ENCODE measurements around the gene MCOLN2.

The MCOLN2 gene

DNA sequence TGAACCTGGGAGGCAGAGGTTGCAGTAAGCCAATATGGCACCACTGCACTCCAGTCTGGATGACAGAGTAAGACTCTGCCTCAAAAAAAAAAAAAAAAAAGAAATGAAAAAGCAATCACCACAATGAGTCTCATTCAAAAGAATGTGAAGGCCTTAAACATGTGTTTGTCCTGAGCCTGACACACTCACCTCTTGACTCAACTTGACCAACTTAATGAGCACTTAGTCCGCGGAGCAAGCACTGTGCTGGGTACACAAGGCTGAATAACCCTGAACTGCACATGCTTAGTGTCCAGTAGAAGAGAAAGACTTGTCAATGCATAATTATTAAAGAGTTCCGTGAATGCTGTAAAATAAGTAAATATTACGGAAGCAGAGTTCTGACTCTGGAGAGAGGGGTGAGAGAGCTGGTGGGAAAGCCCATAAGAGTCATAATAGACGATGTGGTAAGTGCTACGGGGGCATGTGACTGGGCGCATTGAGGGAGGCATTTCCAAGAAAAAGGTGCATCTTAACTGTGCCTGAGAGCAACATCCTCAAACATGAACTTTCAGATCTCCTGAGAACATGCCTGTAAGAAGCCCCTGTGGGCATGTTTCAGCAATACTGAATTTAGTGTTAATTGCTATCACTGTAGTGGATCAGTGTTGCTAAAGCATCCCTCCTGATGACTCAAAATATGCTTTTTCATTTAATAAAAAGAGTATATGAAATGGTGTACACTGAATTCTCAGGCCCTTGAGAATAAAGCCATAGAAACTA lies 27.2 kb downstream of the MCOLN2 start:
- in situ Hi-C loops (cut with MboI; ENCODE audit: low sequenced_read_pairs), result no loop called here
- no peaks in the 10 kb centered on the region for H3K9me3 ChIP-seq

DNA sequence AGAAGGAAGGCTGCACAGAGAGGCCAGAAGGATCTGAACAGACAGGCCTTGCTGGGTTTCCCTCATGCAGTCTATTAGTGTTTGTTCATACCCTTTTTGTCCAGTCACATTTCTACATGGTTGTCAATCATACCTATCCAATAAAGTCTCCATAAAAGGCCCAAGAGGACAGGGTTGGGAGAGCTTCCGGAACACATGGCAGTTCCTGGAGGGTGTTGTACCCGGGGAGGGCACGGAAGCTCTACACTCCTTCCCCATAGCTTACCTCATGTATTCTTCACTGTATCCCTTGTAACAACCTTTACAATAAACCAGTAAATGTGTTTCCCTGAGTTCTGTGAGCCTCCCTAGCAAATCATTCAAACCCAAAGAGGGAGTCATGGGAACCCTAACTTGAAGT lies 28.0 kb downstream of the MCOLN2 start:
- Histone ChIP-seq H3K36me3 (replicated peaks) (no peaks in the 10 kb centered on the region; the same call in none of the 2 replicates), H3K4me3 (no peak overlapping the region), H3K4me1 (no peaks in the 10 kb centered on the region), H3K27me3 (ENCODE audit: low read depth) (no peaks in the 10 kb centered on the region), H3K9me3 (no peaks in the 10 kb centered on the region)
- in situ Hi-C loops (cut with MboI; ENCODE audit: low sequenced_read_pairs), result no loop called here
- DNase-seq (ENCODE audit: low spot score in 2 of 2), result no peak

More for the DNA sequence above, 27.2 kb downstream of the MCOLN2 start:
- Histone ChIP-seq H3K4me1 (no peaks in the 10 kb centered on the region), H3K36me3 (replicated peaks) (no peaks in the 10 kb centered on the region; the same call in none of the 2 replicates), H3K27me3 (ENCODE audit: low read depth) (no peaks in the 10 kb centered on the region), H3K4me3 (no peak overlapping the region)
- DNase-seq (ENCODE audit: low spot score in 2 of 2), result no peak

DNA sequence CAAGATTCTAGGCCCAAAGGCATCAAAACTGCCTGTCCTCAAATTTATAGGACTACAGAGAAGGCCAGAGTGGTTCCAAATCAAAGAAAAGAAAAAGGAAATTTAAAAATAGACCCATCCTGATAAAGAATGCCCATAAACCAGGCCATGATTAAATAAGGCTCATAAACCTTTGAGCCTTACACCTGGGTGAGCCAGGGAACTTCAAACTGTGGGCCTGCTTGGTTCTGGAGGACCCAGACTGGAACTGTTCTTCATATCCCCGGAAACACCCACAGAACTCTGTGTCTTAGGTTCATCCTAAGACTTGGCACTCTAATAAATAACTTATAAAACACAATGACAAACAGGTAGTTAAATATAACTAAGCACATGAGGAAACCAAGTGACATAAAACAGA lies 28.8 kb downstream of the MCOLN2 start:
- Histone ChIP-seq H3K9me3 (no peaks in the 10 kb centered on the region), H3K36me3 (replicated peaks) (no peaks in the 10 kb centered on the region; the same call in none of the 2 replicates), H3K4me1 (no peaks in the 10 kb centered on the region), H3K27me3 (ENCODE audit: low read depth) (no peaks in the 10 kb centered on the region), H3K4me3 (no peak overlapping the region)
- in situ Hi-C loops (cut with MboI; ENCODE audit: low sequenced_read_pairs), result no loop called here
- no peak for DNase-seq (ENCODE audit: low spot score in 2 of 2)

DNA sequence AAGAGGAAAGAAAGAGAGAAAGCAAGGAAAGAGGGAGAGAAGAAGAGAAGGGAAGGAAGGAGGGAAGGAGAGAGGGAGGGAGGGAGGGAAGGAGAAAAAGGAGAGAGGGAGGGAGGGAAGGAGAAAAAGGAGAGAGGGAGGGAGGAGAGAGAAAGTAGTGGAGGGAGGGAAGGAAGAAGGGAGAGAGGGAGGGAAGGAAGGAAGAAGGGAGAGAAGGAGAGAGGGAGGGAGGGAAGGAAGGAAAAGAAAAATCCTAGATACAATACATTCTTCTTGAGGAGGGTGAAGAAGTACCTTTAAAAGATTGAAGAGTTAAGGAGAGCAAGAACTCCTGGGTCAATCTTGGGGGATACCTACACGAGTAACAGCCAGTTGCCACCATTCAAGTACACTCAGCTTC lies 29.2 kb downstream of the MCOLN2 start:
- no peak for DNase-seq (ENCODE audit: low spot score in 2 of 2)
- Histone ChIP-seq H3K9me3 (no peaks in the 10 kb centered on the region), H3K4me3 (no peak overlapping the region), H3K27me3 (ENCODE audit: low read depth) (no peaks in the 10 kb centered on the region), H3K4me1 (no peaks in the 10 kb centered on the region), H3K36me3 (replicated peaks) (no peaks in the 10 kb centered on the region; the same call in none of the 2 replicates)
- in situ Hi-C loops (cut with MboI; ENCODE audit: low sequenced_read_pairs), result no loop called here

DNA sequence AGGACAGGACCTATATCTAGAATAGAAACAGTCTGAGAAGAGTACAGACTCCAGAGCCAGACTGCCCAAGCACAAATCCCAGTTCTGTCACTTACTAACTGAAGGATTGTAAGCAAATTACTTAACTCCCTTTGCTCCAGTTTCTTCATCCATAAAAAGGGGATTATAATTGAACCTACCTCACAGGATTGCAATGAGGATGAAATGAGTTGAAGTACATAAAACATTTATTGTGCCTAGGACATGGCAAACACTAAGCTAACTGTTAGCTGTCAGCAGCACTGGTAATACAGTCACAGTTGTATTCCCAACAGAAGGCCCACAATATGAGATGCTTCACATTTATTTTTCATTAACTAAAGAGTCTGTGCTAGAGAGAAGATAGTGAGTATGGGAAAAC lies 33.9 kb downstream of the MCOLN2 start:
- no peaks in the 10 kb centered on the region; the same call in 1 of the 2 replicates for H3K36me3 ChIP-seq (replicated peaks)
- no peak for DNase-seq (ENCODE audit: low spot score in 2 of 2)
- in situ Hi-C loops (cut with MboI; ENCODE audit: low sequenced_read_pairs), result no loop called here
- H3K4me1 ChIP-seq, result no peaks in the 10 kb centered on the region
- no peaks in the 10 kb centered on the region for H3K9me3 ChIP-seq
- H3K27me3 ChIP-seq (ENCODE audit: low read depth), result no peaks in the 10 kb centered on the region
- H3K4me3 ChIP-seq, result no peak overlapping the region

DNA sequence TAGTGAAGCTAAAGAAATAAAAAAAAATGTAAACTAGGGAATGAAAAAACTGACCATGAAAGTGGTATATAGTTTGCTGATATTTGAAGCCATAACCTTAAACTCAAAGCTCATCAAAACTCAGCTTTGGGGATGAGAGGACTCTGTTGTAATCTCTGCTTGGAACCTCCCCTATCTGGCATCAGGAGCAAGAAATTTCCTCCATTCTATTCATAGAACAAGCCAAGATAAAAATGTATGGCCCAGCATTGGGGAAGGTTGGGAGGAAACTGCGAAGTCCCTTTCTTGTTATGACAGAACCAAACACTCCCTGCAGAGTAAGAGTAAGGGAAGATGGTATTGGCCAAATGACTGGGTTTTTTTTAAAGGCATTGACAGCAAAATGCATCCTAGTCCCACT lies 35.6 kb downstream of the MCOLN2 start:
- in situ Hi-C loops (cut with MboI; ENCODE audit: low sequenced_read_pairs), result no loop called here
- Histone ChIP-seq H3K4me1 (no peaks in the 10 kb centered on the region), H3K27me3 (ENCODE audit: low read depth) (no peaks in the 10 kb centered on the region), H3K9me3 (no peaks in the 10 kb centered on the region), H3K4me3 (no peak overlapping the region), H3K36me3 (replicated peaks) (no peaks in the 10 kb centered on the region; the same call in 1 of the 2 replicates)
- no peak for DNase-seq (ENCODE audit: low spot score in 2 of 2)

GRCh38 chr1:84960371-84960770 lies 36.5 kb downstream of the MCOLN2 start:
- Histone ChIP-seq H3K36me3 (replicated peaks) (no peaks in the 10 kb centered on the region; the same call in 1 of the 2 replicates), H3K4me1 (no peaks in the 10 kb centered on the region), H3K27me3 (ENCODE audit: low read depth) (no peaks in the 10 kb centered on the region), H3K4me3 (no peak overlapping the region), H3K9me3 (no peaks in the 10 kb centered on the region)
- no peak for DNase-seq (ENCODE audit: low spot score in 2 of 2)
- in situ Hi-C loops (cut with MboI; ENCODE audit: low sequenced_read_pairs), result no loop called here

- Histone ChIP-seq H3K36me3 (replicated peaks) (no peaks in the 10 kb centered on the region; the same call in 1 of the 2 replicates), H3K4me1 (no peaks in the 10 kb centered on the region), H3K4me3 (no peak overlapping the region), H3K27me3 (ENCODE audit: low read depth) (no peaks in the 10 kb centered on the region), H3K9me3 (no peaks in the 10 kb centered on the region)
- DNase-seq (ENCODE audit: low spot score in 2 of 2), result no peak
- in situ Hi-C loops (cut with MboI; ENCODE audit: low sequenced_read_pairs), result no loop called here
These were observed 37.6 kb downstream of the MCOLN2 start for GRCh38 chr1:84959294-84959693.

DNA sequence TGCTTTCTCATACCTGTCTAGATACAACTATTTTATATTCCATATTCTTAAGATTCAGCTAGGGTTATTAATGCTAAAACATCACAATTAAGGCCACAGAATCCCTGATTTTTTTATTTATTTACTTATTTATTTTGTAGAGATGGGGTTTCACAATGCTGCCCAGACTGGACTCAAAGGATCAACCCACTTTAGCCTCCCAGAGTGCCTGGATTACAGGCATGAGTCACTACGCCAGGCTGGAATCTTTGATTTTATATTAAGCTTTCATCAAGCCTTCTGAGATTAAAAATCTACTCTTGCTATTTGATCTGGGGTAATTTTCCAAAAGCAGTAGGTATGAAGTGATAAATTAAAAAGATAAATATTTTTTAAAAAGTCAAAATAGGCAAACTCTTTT lies 38.9 kb downstream of the MCOLN2 start:
- DNase-seq (ENCODE audit: low spot score in 2 of 2), result no peak
- Histone ChIP-seq H3K4me1 (no peaks in the 10 kb centered on the region), H3K27me3 (ENCODE audit: low read depth) (no peaks in the 10 kb centered on the region), H3K9me3 (no peaks in the 10 kb centered on the region), H3K4me3 (no peak overlapping the region), H3K36me3 (replicated peaks) (no peaks in the 10 kb centered on the region; the same call in 1 of the 2 replicates)
- in situ Hi-C loops (cut with MboI; ENCODE audit: low sequenced_read_pairs), result no loop called here

GRCh38 chr1:84956655-84957054 lies 40.3 kb downstream of the MCOLN2 start:
- peaks cover 6% of the 10 kb centered on the region for H3K36me3 ChIP-seq (replicated peaks)
- H3K4me3 ChIP-seq, result no peak overlapping the region
- in situ Hi-C loops (cut with MboI; ENCODE audit: low sequenced_read_pairs), result no loop called here
- H3K4me1 ChIP-seq, result peaks cover 2% of the 10 kb centered on the region
- H3K9me3 ChIP-seq, result no peaks in the 10 kb centered on the region
- no peak for DNase-seq (ENCODE audit: low spot score in 2 of 2)
- H3K27me3 ChIP-seq (ENCODE audit: low read depth), result no peaks in the 10 kb centered on the region

- H3K9me3 ChIP-seq, result no peaks in the 10 kb centered on the region
- peaks cover 8% of the 10 kb centered on the region for H3K36me3 ChIP-seq (replicated peaks)
- DNase-seq (ENCODE audit: low spot score in 2 of 2), result no peak
- H3K4me1 ChIP-seq, result peaks cover 7% of the 10 kb centered on the region
- in situ Hi-C loops (cut with MboI; ENCODE audit: low sequenced_read_pairs), result no loop called here
- no peaks in the 10 kb centered on the region for H3K27me3 ChIP-seq (ENCODE audit: low read depth)
- no peak overlapping the region for H3K4me3 ChIP-seq
These were observed 40.8 kb downstream of the MCOLN2 start for GRCh38 chr1:84956097-84956496.

GRCh38 chr1:84949664-84950063 lies 47.2 kb downstream of the MCOLN2 start:
- no peaks in the 10 kb centered on the region for H3K9me3 ChIP-seq
- H3K36me3 ChIP-seq (replicated peaks), result peaks cover 8% of the 10 kb centered on the region
- no peak overlapping the region for H3K4me3 ChIP-seq
- H3K4me1 ChIP-seq, result peaks cover 38% of the 10 kb centered on the region
- DNase-seq (ENCODE audit: low spot score in 2 of 2), result no peak
- in situ Hi-C loops (cut with MboI; ENCODE audit: low sequenced_read_pairs), result loop anchor here (5.0 kb wide), 1 partner anchor 303 kb away; no protein-coding TSS in a partner anchor
- no peaks in the 10 kb centered on the region for H3K27me3 ChIP-seq (ENCODE audit: low read depth)

GRCh38 chr1:84947536-84948410 lies 49.1 kb downstream of the MCOLN2 start:
- in situ Hi-C loops (cut with MboI; ENCODE audit: low sequenced_read_pairs), result loop anchor here (5.0 kb wide), 1 partner anchor 305 kb away; no protein-coding TSS in a partner anchor
- Histone ChIP-seq H3K27me3 (ENCODE audit: low read depth) (no peaks in the 10 kb centered on the region), H3K36me3 (replicated peaks) (peaks cover 8% of the 10 kb centered on the region), H3K9me3 (no peaks in the 10 kb centered on the region), H3K4me3 (no peak overlapping the region), H3K4me1 (peaks cover 38% of the 10 kb centered on the region)
- peak in 1 of 2 experiments; percentile 18 for DNase-seq (ENCODE audit: low spot score in 2 of 2)

- Histone ChIP-seq H3K4me1 (peaks cover 36% of the 10 kb centered on the region), H3K4me3 (no peak overlapping the region), H3K9me3 (no peaks in the 10 kb centered on the region), H3K27me3 (ENCODE audit: low read depth) (no peaks in the 10 kb centered on the region), H3K36me3 (replicated peaks) (peaks cover 1% of the 10 kb centered on the region; the same call in 1 of the 2 replicates)
- peak; percentile 54 to 84 for DNase-seq (ENCODE audit: low spot score in 2 of 2)
- in situ Hi-C loops (cut with MboI; ENCODE audit: low sequenced_read_pairs), result loop anchor here (5.0 kb wide), 1 partner anchor 306 kb away; no protein-coding TSS in a partner anchor
These were observed 50.3 kb downstream of the MCOLN2 start for GRCh38 chr1:84946631-84947030.
